HepG2 (cell line): Measurements from ENCODE around the gene PRKD2. TPM values are rescaled to one million over a fixed set of nuclear protein-coding genes. Genes with fewer than 3 reads are reported as not detected.

Experiments
- ATAC-seq: fragments of 200-7000 bp; cut with Tn5 transposase; 3 replicates; pipeline ENCODE4 v1.9.1; 2020; ENCODE audit warnings: mild to moderate bottlenecking, moderate library complexity
- BruUV-seq: library from RNA; stranded (reverse); fragments of 400-500 nt; replicated peaks from 2 replicates; lab custom pipeline; 2021; lab: Mats Ljungman, UMichigan
- CTCF ChIA-PET: fragments of 300-600 bp; formaldehyde crosslinking; extraction: SDS; loops from one replicate; lab custom pipeline; 2021; ENCODE audit warnings: low total read pairs, inconsistent platforms, low intra/inter-chr PET ratio; lab: Yijun Ruan, JAX
- POLR2A ChIA-PET: fragments of 350-600 bp; sonication (Branson Sonifier 250); formaldehyde crosslinking; loops from one replicate; lab custom pipeline; 2020; ENCODE audit warnings: antibody characterized with exemption, inconsistent platforms; lab: Yijun Ruan, JAX
- DNase-seq: peaks from one replicate; pipeline ENCODE4 v3.0.0-alpha.2; 2015; ENCODE audit warnings: low spot score
- FAIRE-seq: peaks from 3 replicates; lab custom pipeline; 2011; peaks lifted over from hg19 to GRCh38; lab: Jason Lieb, UNC
- H2AFZ ChIP-seq: one replicate; pipeline ENCODE4 v1.6.1; 2011; ENCODE audit warnings: low read length, inconsistent platforms
- H3K27ac ChIP-seq: fragments of 300-600 bp; 3 replicates; pipeline ENCODE4 v1.8.0; 2011; ENCODE audit warnings: mixed run types, mild to moderate bottlenecking, mixed read lengths, low read length, inconsistent platforms; ENCODE audit not compliant: insufficient read depth; ENCODE audit errors: extremely low read length
- H3K27me3 ChIP-seq, 2 experiments: fragments of 200-600 bp in 1 of 2; 2 replicates in 1 of 2; 3 replicates in 1 of 2; pipeline versions ENCODE4 v1.6.0 to v1.8.0; 2011; ENCODE audit warnings: low read length in 2 of 2, mild to moderate bottlenecking in 2 of 2, moderate library complexity in 2 of 2, inconsistent platforms in 1 of 2; ENCODE audit not compliant: insufficient read depth in 2 of 2, control insufficient read depth in 1 of 2
- H3K36me3 ChIP-seq, 2 experiments: fragments of 200-600 bp in 1 of 2; replicated peaks in 1 of 2; 2 replicates in 1 of 2; 3 replicates in 1 of 2; pipeline versions ENCODE4 v1.5.1 to v1.8.0; 2011; ENCODE audit warnings: low read length in 2 of 2, inconsistent platforms in 1 of 2; ENCODE audit not compliant: insufficient read depth in 2 of 2, control insufficient read depth in 1 of 2
- H3K4me1 ChIP-seq: 2 replicates; pipeline ENCODE4 v1.5.1; 2012; ENCODE audit warnings: low read length, inconsistent platforms; ENCODE audit not compliant: insufficient read depth
- H3K4me2 ChIP-seq: 2 replicates; pipeline ENCODE4 v1.6.0; 2011; ENCODE audit warnings: low read depth, low read length, inconsistent platforms
- H3K4me3 ChIP-seq, 3 experiments: fragments of 200-600 bp in 1 of 3; sonication (generic), shearing (Covaris generic) in 1 of 3; replicated peaks in 1 of 3; 2 replicates each; pipeline ENCODE4 v1.5.1; 2011 to 2016; ENCODE audit warnings: low read length in 3 of 3, inconsistent platforms in 2 of 3, low read depth in 2 of 3, mild to moderate bottlenecking in 2 of 3, control low read depth in 1 of 3, mixed read lengths in 1 of 3; ENCODE audit not compliant: insufficient read depth in 1 of 3
- H3K79me2 ChIP-seq: one replicate; pipeline ENCODE4 v1.6.1; 2011; ENCODE audit warnings: low read length, inconsistent platforms; ENCODE audit not compliant: insufficient read depth
- H3K9ac ChIP-seq: 2 replicates; pipeline ENCODE4 v1.6.0; 2011; ENCODE audit warnings: mild to moderate bottlenecking, low read depth, low read length, inconsistent platforms; ENCODE audit not compliant: insufficient read depth
- H3K9me3 ChIP-seq: 2 replicates; pipeline ENCODE4 v1.5.1; 2012; ENCODE audit warnings: mild to moderate bottlenecking, low read length
- H4K20me1 ChIP-seq: 2 replicates; pipeline ENCODE4 v1.6.0; 2011; ENCODE audit warnings: inconsistent platforms, mild to moderate bottlenecking, low read length, moderate library complexity; ENCODE audit not compliant: insufficient read depth
- ATAD3A ChIP-seq: sonication (generic); formaldehyde crosslinking; IDR thresholded peaks from 2 replicates; pipeline ENCODE4 v1.4.0; 2020; ENCODE audit warnings: missing genetic modification reagents
- ATF1 ChIP-seq: IDR thresholded peaks from 2 replicates; pipeline ENCODE4 v1.6.1; 2016; ENCODE audit warnings: mild to moderate bottlenecking, control low read depth
- CHCHD3 ChIP-seq: sonication (generic); formaldehyde crosslinking; IDR thresholded peaks from 2 replicates; pipeline ENCODE4 v1.8.0; 2022; ENCODE audit warnings: mild to moderate bottlenecking, missing genetic modification reagents, moderate library complexity
- HNF1A ChIP-seq, 2 experiments: sonication (generic) in 1 of 2; formaldehyde crosslinking in 1 of 2; IDR thresholded peaks; 2 replicates each; pipeline versions ENCODE4 v1.4.0 to v1.6.1; 2016 to 2020; ENCODE audit warnings: borderline replicate concordance in 1 of 2, low read depth in 1 of 2, mild to moderate bottlenecking in 1 of 2, missing genetic modification reagents in 1 of 2
- IKZF5 ChIP-seq: IDR thresholded peaks from 2 replicates; pipeline ENCODE4 v1.6.1; 2018; ENCODE audit warnings: missing genetic modification reagents, mild to moderate bottlenecking, missing compliant biosample characterization
- LRRFIP1 ChIP-seq: sonication (generic); formaldehyde crosslinking; conservative IDR thresholded peaks from 2 replicates; pipeline ENCODE4 v1.4.0; 2020; ENCODE audit warnings: missing genetic modification reagents
- MED8 ChIP-seq: sonication (generic); formaldehyde crosslinking; IDR thresholded peaks from 2 replicates; pipeline ENCODE4 v1.8.1; 2023; ENCODE audit warnings: mild to moderate bottlenecking, missing genetic modification reagents; ENCODE audit not compliant: insufficient replicate concordance
- NR2C2 ChIP-seq: sonication (generic); formaldehyde crosslinking; IDR thresholded peaks from 2 replicates; pipeline ENCODE4 v1.4.0; 2020; ENCODE audit warnings: missing genetic modification reagents, mild to moderate bottlenecking, moderate library complexity, borderline replicate concordance
- RORA ChIP-seq: sonication (generic); formaldehyde crosslinking; IDR thresholded peaks from 2 replicates; pipeline ENCODE4 v1.5.0; 2020; ENCODE audit warnings: mild to moderate bottlenecking, missing genetic modification reagents, moderate library complexity
- TAF15 ChIP-seq: fragments of 200-400 bp; formaldehyde crosslinking; IDR thresholded peaks from one replicate; pipeline ENCODE4 v1.6.1; 2018; ENCODE audit warnings: mild to moderate bottlenecking, low read depth, low read length; ENCODE audit not compliant: poor library complexity, severe bottlenecking
- ZNF207 ChIP-seq: fragments of 450-650 bp; IDR thresholded peaks from 2 replicates; pipeline ENCODE4 v1.6.1; 2016; ENCODE audit warnings: antibody characterized with exemption, borderline replicate concordance
- ZNF775 ChIP-seq: sonication (generic); formaldehyde crosslinking; IDR thresholded peaks from 2 replicates; pipeline ENCODE4 v1.4.0; 2020; ENCODE audit warnings: missing genetic modification reagents, mild to moderate bottlenecking, moderate library complexity, borderline replicate concordance
- ZNF83 ChIP-seq: sonication (generic); formaldehyde crosslinking; IDR thresholded peaks from 2 replicates; pipeline ENCODE4 v1.4.0; 2020; ENCODE audit warnings: missing genetic modification reagents, mild to moderate bottlenecking, borderline replicate concordance
- WGBS: methylation state at CpG from one replicate; pipeline ENCODE4 v1.1.6; 2017; ENCODE audit warnings: low lambda C conversion rate; 5-methylcytosine and 5-hydroxymethylcytosine counted together
- in situ Hi-C: cut with HindIII; loops from 2 replicates; pipeline ENCODE4 v1.10.0; 2017; ENCODE audit warnings: low pct_unique_long_range_greater_than_20kb; ENCODE audit not compliant: extremely low pct_ligation_motif_present
- intact Hi-C: fragments of 100-400 bp; cut with micrococcal nuclease; formaldehyde crosslinking; loops from one replicate; pipeline ENCODE4 v1.10.0; 2022; ENCODE audit not compliant: unreplicated experiment
- polyA plus RNA-seq, 8 experiments: library from polyadenylated mRNA; depleted of rRNA in 3 of 8; stranded (reverse) in 7 of 8; unstranded in 1 of 8; fragments of >200 nt; fragmentation: Illumina TruSeq in 4 of 8; extraction: Trizol in 4 of 8; gene quantifications; 2 replicates each; pipeline versions ENCODE4 v1.2.1 to v1.2.3, GENCODE V29; 2011 to 2016; ENCODE audit warnings: low read depth in 4 of 8, missing spikeins in 1 of 8, mixed read lengths in 1 of 8; ENCODE audit not compliant: insufficient read depth in 1 of 8
- total RNA-seq, 5 experiments: library from RNA; depleted of rRNA; stranded (reverse); fragments of >200 nt; fragmentation: Illumina TruSeq; extraction: Trizol; gene quantifications; 2 replicates each; pipeline ENCODE4 v1.2.3, GENCODE V29; 2016; ENCODE audit warnings: low read depth in 1 of 5
- TF ChIP-seq, protein P1 (sequence below): IDR thresholded peaks from 2 replicates; pipeline ENCODE4 v1.6.1; 2012; ENCODE audit warnings: low read depth, low read length, improper control_type of control experiment

PRKD2 gene
- total and polyA plus RNA-seq, 2 of the 13 experiments (the other 11 are each of a cell fraction or from before 2014, with no cell fraction given), result 6.7 to 7.3 TPM

DNA sequence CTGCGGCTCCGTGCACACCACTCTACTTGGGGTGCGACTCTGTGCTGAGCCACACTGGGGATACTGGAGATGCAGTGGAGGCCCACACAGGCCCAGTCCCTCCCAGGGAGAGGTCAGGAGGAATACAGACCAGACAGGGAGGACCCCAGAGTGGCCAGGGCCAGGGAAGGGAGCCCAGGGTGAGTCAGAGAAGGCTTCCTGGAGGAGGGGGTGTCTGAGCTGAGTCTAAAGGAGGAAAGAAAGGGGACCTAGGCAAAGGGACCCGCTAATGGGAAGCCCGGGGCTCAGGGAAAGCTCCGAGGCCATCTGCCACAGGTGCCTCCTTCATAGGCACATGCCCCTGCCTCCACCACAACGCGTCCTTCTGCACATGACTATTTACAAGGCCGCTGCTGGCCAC, 13.3 kb upstream of the PRKD2 start (continued):
- TF ChIP-seq ZNF207 (no peak), MED8 (CRISPR knock-in tag) (no peak), CHCHD3 (no peak), TAF15 (no peak), ZNF83 (no peak), RORA (CRISPR knock-in tag) (no peak), NR2C2 (CRISPR knock-in tag) (no peak), IKZF5 (CRISPR knock-in tag) (no peak)
- TF ChIP-seq, protein P1, sequence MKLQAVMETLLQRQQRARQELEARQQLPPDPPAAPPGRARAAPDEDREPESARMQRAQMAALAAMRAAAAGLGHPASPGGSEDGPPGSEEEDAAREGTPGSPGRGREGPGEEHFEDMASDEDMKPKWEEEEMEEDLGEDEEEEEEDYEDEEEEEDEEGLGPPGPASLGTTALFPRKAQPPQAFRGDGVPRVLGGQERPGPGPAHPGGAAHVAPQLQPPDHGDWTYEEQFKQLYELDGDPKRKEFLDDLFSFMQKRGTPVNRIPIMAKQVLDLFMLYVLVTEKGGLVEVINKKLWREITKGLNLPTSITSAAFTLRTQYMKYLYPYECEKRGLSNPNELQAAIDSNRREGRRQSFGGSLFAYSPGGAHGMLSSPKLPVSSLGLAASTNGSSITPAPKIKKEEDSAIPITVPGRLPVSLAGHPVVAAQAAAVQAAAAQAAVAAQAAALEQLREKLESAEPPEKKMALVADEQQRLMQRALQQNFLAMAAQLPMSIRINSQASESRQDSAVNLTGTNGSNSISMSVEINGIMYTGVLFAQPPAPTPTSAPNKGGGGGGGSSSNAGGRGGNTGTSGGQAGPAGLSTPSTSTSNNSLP, result no peak

GRCh38 chr19:46729696-46730095, 12.8 kb upstream of the PRKD2 start:
- FAIRE-seq, result no peak
- H4K20me1 ChIP-seq, result peaks cover 13% of the 10 kb centered on the region; the same call in 1 of the 2 replicates
- in situ Hi-C loops, result no loop called here
- TF ChIP-seq ATAD3A (CRISPR knock-in tag), result no peak
- TF ChIP-seq LRRFIP1 (CRISPR knock-in tag), result no peak
- no peak for TF ChIP-seq ZNF775 (CRISPR knock-in tag)
- TF ChIP-seq ATF1 (CRISPR knock-in tag), result no peak
- no peak for TF ChIP-seq HNF1A (IDR thresholded peaks at IDR 0.05; ENCODE audit: low read depth)
- no peak for TF ChIP-seq HNF1A (CRISPR knock-in tag; IDR thresholded peaks at IDR 0.05; ENCODE audit: borderline replicate concordance)

More at GRCh38 chr19:46729696-46730095, 12.8 kb upstream of the PRKD2 start:
- Histone ChIP-seq H3K27ac (no peak overlapping the region), H3K4me1 (no peaks in the 10 kb centered on the region), H3K9me3 (no peaks in the 10 kb centered on the region), H3K36me3 (peaks cover 62 to 97% of the 10 kb centered on the region in 2 experiments), H3K4me2 (no peak overlapping the region), H3K79me2 (no peaks in the 10 kb centered on the region), H3K4me3 (no peak overlapping the region), H3K9ac (no peak overlapping the region), H2AFZ (no peak overlapping the region), H3K27me3 (no peaks in the 10 kb centered on the region)
- DNase-seq (no peak), ATAC-seq (no peak)
- POLR2A ChIA-PET, result no interaction called here
- no TSS peak for BruUV-seq
- intact Hi-C loops, result no loop called here
- CTCF ChIA-PET, result interaction anchor here (2.8 kb wide), 1 partner anchor 25 kb away, joined by 22 read pairs; no protein-coding TSS in a partner anchor
- whole genome bisulfite sequencing, result 100% methylated on average over 5 of the region's 7 CpGs
